HepG2 (cell line): ENCODE measurements around the gene BTG2. TPM values are rescaled to one million over a fixed set of nuclear protein-coding genes. Genes with fewer than 3 reads are reported as not detected.

ENCODE experiments used
- ELF3 ChIP-seq: IDR thresholded peaks from 2 replicates; pipeline ENCODE4 v1.6.1; 2016; ENCODE audit warnings: missing genetic modification reagents, missing compliant biosample characterization
- FOXP1 ChIP-seq, 2 experiments: fragments of 450-650 bp in 1 of 2; IDR thresholded peaks; 2 replicates each; pipeline ENCODE4 v1.6.1; 2017 to 2018; ENCODE audit warnings: antibody characterized with exemption in 1 of 2
- KMT2B ChIP-seq: IDR thresholded peaks from 2 replicates; pipeline ENCODE4 v1.6.1; 2016; ENCODE audit warnings: missing genetic modification reagents, missing compliant biosample characterization
- ZNF253 ChIP-seq: sonication (generic); formaldehyde crosslinking; IDR thresholded peaks from 2 replicates; pipeline ENCODE4 v1.8.0; 2022; ENCODE audit warnings: mild to moderate bottlenecking, missing genetic modification reagents, borderline replicate concordance
- ZNF781 ChIP-seq: sonication (generic); formaldehyde crosslinking; IDR thresholded peaks from 2 replicates; pipeline ENCODE4 v1.5.1; 2020; ENCODE audit warnings: borderline replicate concordance, mild to moderate bottlenecking, missing genetic modification reagents; ENCODE audit errors: not compliant biosample characterization
- polyA plus RNA-seq, 8 experiments: library from polyadenylated mRNA; depleted of rRNA in 3 of 8; stranded (reverse) in 7 of 8; unstranded in 1 of 8; fragments of >200 nt; fragmentation: Illumina TruSeq in 4 of 8; extraction: Trizol in 4 of 8; gene quantifications; 2 replicates each; pipeline versions ENCODE4 v1.2.1 to v1.2.3, GENCODE V29; 2011 to 2016; ENCODE audit warnings: low read depth in 4 of 8, missing spikeins in 1 of 8, mixed read lengths in 1 of 8; ENCODE audit not compliant: insufficient read depth in 1 of 8
- total RNA-seq, 5 experiments: library from RNA; depleted of rRNA; stranded (reverse); fragments of >200 nt; fragmentation: Illumina TruSeq; extraction: Trizol; gene quantifications; 2 replicates each; pipeline ENCODE4 v1.2.3, GENCODE V29; 2016; ENCODE audit warnings: low read depth in 1 of 5
- TF ChIP-seq, protein P1 (sequence below): sonication (generic); formaldehyde crosslinking; IDR thresholded peaks from 2 replicates; pipeline ENCODE4 v1.4.0; 2020; ENCODE audit warnings: missing genetic modification reagents
- TF ChIP-seq, protein P2 (sequence below): sonication (generic); formaldehyde crosslinking; IDR thresholded peaks from 2 replicates; pipeline ENCODE4 v1.5.0; 2020; ENCODE audit warnings: mild to moderate bottlenecking, missing genetic modification reagents
- TF ChIP-seq, protein P3 (sequence below): sonication (generic); formaldehyde crosslinking; IDR thresholded peaks from 2 replicates; pipeline ENCODE4 v1.4.0; 2020; ENCODE audit warnings: missing genetic modification reagents
- TF ChIP-seq, protein P4 (sequence below): sonication (generic); formaldehyde crosslinking; IDR thresholded peaks from 2 replicates; pipeline ENCODE4 v1.5.0; 2020; ENCODE audit warnings: missing genetic modification reagents, mild to moderate bottlenecking, borderline replicate concordance

Gene BTG2
- total and polyA plus RNA-seq, 2 of the 13 experiments (the other 11 are each of a cell fraction or from before 2014, with no cell fraction given): 13.6 to 18.3 TPM

DNA sequence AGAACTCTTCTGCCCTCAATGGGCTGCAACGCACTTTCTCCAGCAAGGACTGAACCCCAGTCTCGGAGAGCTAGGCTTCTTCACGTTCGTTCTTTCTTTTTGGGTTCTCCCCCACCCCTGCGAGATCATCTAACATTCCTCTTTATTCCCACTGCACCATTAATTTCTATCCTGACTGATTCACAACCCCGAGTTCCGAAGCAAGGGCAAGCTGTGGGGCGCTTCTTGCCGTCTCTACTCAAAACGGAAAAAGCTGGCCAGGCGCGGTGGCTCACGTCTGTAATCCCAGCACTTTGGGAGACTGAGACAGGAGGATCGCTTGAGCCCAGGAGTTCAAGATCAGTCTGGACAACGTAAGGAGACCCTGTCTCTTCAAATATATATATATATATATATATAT lies 37.4 kb upstream of the BTG2 start (continued):
- TF ChIP-seq, protein P1, sequence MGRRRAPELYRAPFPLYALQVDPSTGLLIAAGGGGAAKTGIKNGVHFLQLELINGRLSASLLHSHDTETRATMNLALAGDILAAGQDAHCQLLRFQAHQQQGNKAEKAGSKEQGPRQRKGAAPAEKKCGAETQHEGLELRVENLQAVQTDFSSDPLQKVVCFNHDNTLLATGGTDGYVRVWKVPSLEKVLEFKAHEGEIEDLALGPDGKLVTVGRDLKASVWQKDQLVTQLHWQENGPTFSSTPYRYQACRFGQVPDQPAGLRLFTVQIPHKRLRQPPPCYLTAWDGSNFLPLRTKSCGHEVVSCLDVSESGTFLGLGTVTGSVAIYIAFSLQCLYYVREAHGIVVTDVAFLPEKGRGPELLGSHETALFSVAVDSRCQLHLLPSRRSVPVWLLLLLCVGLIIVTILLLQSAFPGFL (CRISPR knock-in tag): no peak
- TF ChIP-seq, protein P2, sequence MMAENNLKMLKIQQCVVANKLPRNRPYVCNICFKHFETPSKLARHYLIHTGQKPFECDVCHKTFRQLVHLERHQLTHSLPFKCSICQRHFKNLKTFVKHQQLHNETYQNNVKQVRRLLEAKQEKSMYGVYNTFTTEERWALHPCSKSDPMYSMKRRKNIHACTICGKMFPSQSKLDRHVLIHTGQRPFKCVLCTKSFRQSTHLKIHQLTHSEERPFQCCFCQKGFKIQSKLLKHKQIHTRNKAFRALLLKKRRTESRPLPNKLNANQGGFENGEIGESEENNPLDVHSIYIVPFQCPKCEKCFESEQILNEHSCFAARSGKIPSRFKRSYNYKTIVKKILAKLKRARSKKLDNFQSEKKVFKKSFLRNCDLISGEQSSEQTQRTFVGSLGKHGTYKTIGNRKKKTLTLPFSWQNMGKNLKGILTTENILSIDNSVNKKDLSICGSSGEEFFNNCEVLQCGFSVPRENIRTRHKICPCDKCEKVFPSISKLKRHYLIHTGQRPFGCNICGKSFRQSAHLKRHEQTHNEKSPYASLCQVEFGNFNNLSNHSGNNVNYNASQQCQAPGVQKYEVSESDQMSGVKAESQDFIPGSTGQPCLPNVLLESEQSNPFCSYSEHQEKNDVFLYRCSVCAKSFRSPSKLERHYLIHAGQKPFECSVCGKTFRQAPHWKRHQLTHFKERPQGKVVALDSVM (CRISPR knock-in tag): no peak
- no peak for TF ChIP-seq ZNF253
- no peak for TF ChIP-seq FOXP1 (IDR thresholded peaks at IDR 0.05)
- TF ChIP-seq FOXP1 (CRISPR knock-in tag; IDR thresholded peaks at IDR 0.05): no peak
- TF ChIP-seq, protein P3, sequence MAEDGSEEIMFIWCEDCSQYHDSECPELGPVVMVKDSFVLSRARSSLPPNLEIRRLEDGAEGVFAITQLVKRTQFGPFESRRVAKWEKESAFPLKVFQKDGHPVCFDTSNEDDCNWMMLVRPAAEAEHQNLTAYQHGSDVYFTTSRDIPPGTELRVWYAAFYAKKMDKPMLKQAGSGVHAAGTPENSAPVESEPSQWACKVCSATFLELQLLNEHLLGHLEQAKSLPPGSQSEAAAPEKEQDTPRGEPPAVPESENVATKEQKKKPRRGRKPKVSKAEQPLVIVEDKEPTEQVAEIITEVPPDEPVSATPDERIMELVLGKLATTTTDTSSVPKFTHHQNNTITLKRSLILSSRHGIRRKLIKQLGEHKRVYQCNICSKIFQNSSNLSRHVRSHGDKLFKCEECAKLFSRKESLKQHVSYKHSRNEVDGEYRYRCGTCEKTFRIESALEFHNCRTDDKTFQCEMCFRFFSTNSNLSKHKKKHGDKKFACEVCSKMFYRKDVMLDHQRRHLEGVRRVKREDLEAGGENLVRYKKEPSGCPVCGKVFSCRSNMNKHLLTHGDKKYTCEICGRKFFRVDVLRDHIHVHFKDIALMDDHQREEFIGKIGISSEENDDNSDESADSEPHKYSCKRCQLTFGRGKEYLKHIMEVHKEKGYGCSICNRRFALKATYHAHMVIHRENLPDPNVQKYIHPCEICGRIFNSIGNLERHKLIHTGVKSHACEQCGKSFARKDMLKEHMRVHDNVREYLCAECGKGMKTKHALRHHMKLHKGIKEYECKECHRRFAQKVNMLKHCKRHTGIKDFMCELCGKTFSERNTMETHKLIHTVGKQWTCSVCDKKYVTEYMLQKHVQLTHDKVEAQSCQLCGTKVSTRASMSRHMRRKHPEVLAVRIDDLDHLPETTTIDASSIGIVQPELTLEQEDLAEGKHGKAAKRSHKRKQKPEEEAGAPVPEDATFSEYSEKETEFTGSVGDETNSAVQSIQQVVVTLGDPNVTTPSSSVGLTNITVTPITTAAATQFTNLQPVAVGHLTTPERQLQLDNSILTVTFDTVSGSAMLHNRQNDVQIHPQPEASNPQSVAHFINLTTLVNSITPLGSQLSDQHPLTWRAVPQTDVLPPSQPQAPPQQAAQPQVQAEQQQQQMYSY: no peak
- TF ChIP-seq, protein P4, sequence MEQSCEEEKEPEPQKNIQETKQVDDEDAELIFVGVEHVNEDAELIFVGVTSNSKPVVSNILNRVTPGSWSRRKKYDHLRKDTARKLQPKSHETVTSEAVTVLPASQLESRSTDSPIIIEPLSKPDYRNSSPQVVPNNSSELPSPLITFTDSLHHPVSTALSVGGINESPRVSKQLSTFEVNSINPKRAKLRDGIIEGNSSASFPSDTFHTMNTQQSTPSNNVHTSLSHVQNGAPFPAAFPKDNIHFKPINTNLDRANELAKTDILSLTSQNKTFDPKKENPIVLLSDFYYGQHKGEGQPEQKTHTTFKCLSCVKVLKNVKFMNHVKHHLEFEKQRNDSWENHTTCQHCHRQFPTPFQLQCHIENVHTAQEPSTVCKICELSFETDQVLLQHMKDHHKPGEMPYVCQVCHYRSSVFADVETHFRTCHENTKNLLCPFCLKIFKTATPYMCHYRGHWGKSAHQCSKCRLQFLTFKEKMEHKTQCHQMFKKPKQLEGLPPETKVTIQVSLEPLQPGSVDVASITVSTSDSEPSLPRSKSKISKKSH (CRISPR knock-in tag): no peak
- no peak for TF ChIP-seq ELF3
- no peak for TF ChIP-seq ZNF781 (CRISPR knock-in tag)
- no peak for TF ChIP-seq KMT2B (CRISPR knock-in tag)
